Neutrophil (primary cell): Measurements from ENCODE around the gene CEP131.
A peak's percentile ranks its signal among the peaks of the same experiment; 100 is the strongest.

Source experiments
- H3K27ac ChIP-seq: fragments of 200-600 bp; sonication (generic); 2 replicates; pipeline ENCODE4 v1.5.1; 2016; ENCODE audit warnings: mild to moderate bottlenecking, moderate library complexity
- H3K27me3 ChIP-seq: fragments of 200-600 bp; sonication (generic); 2 replicates; pipeline ENCODE4 v1.6.0; 2016; ENCODE audit warnings: mild to moderate bottlenecking
- H3K36me3 ChIP-seq: fragments of 200-600 bp; sonication (generic); 2 replicates; pipeline ENCODE4 v1.5.1; 2017
- H3K4me1 ChIP-seq, 2 experiments: fragments of 200-600 bp in 1 of 2; sonication (generic) in 1 of 2; 1 replicate in 1 of 2; 2 replicates in 1 of 2; pipeline versions ENCODE4 v1.5.1 to v1.6.1; 2013 to 2016; ENCODE audit warnings: low read depth in 1 of 2, low read length in 1 of 2, mild to moderate bottlenecking in 1 of 2, moderate library complexity in 1 of 2; ENCODE audit not compliant: control insufficient read depth in 1 of 2, insufficient read depth in 1 of 2
- H3K4me3 ChIP-seq, 2 experiments: fragments of 200-600 bp in 1 of 2; sonication (generic) in 1 of 2; 1 replicate in 1 of 2; 2 replicates in 1 of 2; pipeline ENCODE4 v1.5.1; 2013 to 2016; ENCODE audit warnings: low read depth in 1 of 2, low read length in 1 of 2, mild to moderate bottlenecking in 1 of 2, moderate library complexity in 1 of 2
- H3K9me3 ChIP-seq: fragments of 200-600 bp; sonication (generic); 2 replicates; pipeline ENCODE4 v1.5.1; 2016
- TF ChIP-seq, protein P1 (sequence below): fragments of 200-600 bp; sonication (generic); IDR thresholded peaks from 2 replicates; pipeline ENCODE4 v1.5.1; 2016; ENCODE audit warnings: antibody characterized with exemption

The CEP131 gene

DNA sequence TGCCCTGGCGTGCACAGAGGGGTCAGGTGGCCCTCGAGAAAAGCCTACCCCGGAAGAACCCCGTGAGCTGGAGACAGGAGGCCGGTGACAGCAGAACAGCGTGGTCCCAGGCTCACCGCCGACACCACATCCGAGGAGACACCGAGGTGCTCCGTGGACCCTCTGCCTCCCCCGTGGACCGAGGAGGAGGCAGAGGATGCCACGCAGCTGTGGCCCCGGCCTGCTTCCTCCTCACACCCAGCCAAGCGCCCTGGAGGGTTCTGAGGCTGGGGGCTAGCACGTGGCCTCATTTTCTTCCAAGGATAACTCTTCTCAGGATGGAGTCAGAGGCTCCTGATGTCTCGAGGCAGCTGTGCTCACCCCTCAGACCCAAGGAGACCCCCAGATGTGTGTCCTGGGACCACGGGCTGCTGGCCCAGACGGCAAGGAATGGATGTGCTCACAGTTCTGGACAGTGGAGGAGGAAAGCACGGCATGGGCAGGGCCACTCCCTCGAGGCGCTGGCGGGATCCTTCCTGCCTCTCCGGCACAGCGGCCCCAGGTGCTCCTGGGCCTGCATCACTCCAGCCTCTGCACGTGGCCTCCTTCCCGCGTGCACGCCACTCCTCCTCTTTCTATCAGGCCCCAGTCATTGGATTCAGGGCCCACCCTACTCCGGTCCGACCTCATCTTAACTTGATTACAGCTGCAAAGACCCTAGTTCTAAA is 61.9 kb downstream of the CEP131 start:
- Histone ChIP-seq H3K9me3 (no peaks in the 10 kb centered on the region), H3K27ac (peak overlapping the region; percentile 96), H3K27me3 (peaks cover 29% of the 10 kb centered on the region), H3K36me3 (peaks cover 8% of the 10 kb centered on the region), H3K4me3 (peak overlapping the region; percentile 89 to 96), H3K4me1 (peaks cover 38 to 48% of the 10 kb centered on the region in 2 experiments)
- TF ChIP-seq, protein P1, sequence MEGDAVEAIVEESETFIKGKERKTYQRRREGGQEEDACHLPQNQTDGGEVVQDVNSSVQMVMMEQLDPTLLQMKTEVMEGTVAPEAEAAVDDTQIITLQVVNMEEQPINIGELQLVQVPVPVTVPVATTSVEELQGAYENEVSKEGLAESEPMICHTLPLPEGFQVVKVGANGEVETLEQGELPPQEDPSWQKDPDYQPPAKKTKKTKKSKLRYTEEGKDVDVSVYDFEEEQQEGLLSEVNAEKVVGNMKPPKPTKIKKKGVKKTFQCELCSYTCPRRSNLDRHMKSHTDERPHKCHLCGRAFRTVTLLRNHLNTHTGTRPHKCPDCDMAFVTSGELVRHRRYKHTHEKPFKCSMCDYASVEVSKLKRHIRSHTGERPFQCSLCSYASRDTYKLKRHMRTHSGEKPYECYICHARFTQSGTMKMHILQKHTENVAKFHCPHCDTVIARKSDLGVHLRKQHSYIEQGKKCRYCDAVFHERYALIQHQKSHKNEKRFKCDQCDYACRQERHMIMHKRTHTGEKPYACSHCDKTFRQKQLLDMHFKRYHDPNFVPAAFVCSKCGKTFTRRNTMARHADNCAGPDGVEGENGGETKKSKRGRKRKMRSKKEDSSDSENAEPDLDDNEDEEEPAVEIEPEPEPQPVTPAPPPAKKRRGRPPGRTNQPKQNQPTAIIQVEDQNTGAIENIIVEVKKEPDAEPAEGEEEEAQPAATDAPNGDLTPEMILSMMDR, result no peak

DNA sequence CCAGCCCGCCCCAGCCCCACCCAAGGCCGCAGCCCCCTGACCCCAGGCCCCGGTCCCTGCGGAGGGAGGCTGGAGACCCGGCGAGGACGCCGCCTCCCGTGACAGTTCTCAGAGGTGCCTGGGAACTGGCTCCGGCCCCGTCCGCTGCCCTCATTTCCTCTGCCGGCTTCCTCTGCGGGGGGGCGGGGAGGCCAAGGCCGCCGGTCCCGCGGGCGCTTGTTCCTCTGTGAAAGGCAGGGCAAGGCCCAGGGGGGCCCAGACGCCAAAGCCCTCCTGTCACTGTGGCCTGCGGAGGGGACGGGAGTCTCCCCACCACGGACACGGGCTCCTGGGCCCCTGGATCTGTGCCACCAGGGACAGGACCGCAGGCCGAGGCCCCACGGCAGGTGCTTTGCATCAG is 62.5 kb downstream of the CEP131 start:
- Histone ChIP-seq H3K4me3 (peak overlapping the region; percentile 89 to 96), H3K4me1 (peaks cover 33 to 44% of the 10 kb centered on the region in 2 experiments), H3K27ac (peak overlapping the region; percentile 96), H3K27me3 (peaks cover 24% of the 10 kb centered on the region), H3K9me3 (no peaks in the 10 kb centered on the region), H3K36me3 (peaks cover 8% of the 10 kb centered on the region)
- TF ChIP-seq, protein P1, result peak; percentile 18

- H3K4me1 ChIP-seq, result peaks cover 36 to 49% of the 10 kb centered on the region in 2 experiments
- H3K9me3 ChIP-seq, result no peaks in the 10 kb centered on the region
- H3K36me3 ChIP-seq, result peaks cover 8% of the 10 kb centered on the region
- peak overlapping the region; percentile 96 for H3K27ac ChIP-seq
- TF ChIP-seq, protein P1, result no peak
- peak overlapping the region; percentile 89 to 96 for H3K4me3 ChIP-seq
- peaks cover 18% of the 10 kb centered on the region for H3K27me3 ChIP-seq
These were observed 63.0 kb downstream of the CEP131 start for GRCh38 chr17:81159611-81160265.

DNA sequence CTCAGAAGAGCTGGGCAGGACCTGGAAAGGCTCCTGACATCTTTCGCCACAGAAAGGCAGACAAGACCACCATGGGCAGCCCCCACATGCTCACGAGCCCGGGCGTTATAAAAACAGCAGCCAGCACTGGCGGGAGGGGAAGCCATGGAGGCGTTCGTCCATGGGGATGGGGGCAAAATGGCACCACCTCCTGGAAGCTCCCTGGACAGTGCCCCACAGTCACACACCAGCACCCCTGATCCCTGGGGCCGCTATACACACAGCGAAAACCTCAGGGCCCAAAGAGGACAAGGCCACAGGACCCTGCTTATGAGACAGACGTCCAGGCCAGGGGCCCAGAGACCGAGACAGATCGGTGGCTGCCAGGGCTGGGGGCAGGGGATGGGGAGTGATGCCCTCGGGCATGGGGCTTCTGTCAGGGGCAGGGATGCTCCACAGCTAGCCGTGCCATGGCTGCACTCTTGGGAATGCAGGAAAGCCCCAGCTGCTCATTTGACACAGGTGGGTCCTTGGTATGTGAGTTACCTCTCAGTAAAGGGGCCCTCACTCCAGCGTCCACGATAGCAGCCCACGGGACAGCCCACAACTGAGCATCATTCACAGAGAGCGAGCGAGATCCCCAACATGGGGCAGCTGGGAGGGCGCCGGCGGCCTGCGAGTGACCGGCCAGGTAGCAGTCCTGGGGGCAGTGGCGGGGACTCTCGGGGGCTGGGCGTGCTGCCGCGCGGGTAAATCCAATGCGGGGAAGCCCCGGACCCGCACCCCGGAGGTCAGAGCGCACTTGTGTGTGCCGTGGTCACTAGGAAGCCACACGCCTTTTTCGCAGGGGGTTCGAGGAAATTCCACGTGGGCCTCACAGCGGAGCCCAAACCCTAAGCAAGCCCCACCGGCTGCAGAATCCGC is 63.8 kb downstream of the CEP131 start:
- peak overlapping the region; percentile 89 to 96 for H3K4me3 ChIP-seq
- TF ChIP-seq, protein P1, result no peak
- H3K4me1 ChIP-seq, result peaks cover 38 to 57% of the 10 kb centered on the region in 2 experiments
- H3K36me3 ChIP-seq, result peaks cover 8% of the 10 kb centered on the region
- H3K27ac ChIP-seq, result peak overlapping the region; percentile 96
- no peaks in the 10 kb centered on the region for H3K9me3 ChIP-seq
- H3K27me3 ChIP-seq, result peaks cover 10% of the 10 kb centered on the region
